CD14-positive monocyte (primary cell): Measurements from ENCODE around the gene FBXO24. TPM values are rescaled to one million over a fixed set of nuclear protein-coding genes. Genes with fewer than 3 reads are reported as not detected.
"Not testable (repeated sequence)": the region's sequence is repeated elsewhere in the genome, so short reads cannot be mapped to it uniquely, and the experiment has no call there.

ENCODE experiments used
- DNase-seq, 3 donors: peaks; one replicate each; pipeline ENCODE4 v3.0.0-alpha.2; 2011 to 2022
- H2AFZ ChIP-seq: 2 replicates; pipeline ENCODE4 v1.6.0; 2012; ENCODE audit warnings: mild to moderate bottlenecking, low read depth, low read length, inconsistent platforms; ENCODE audit not compliant: insufficient read depth, poor library complexity, severe bottlenecking
- H3K27ac ChIP-seq, 2 donors: 1 replicate in 1 of 2; 2 replicates in 1 of 2; pipeline ENCODE4 v1.5.1; 2012 to 2013; ENCODE audit warnings: low read length in 2 of 2, control low read depth in 1 of 2, inconsistent platforms in 1 of 2, low read depth in 1 of 2, mild to moderate bottlenecking in 1 of 2
- H3K27me3 ChIP-seq, 2 donors: one replicate each; pipeline versions ENCODE4 v1.6.0 to v1.6.1; 2011 to 2013; ENCODE audit warnings: low read length in 2 of 2; ENCODE audit not compliant: control insufficient read depth in 2 of 2, insufficient read depth in 2 of 2
- H3K36me3 ChIP-seq, 2 donors: replicated peaks in 1 of 2; 1 replicate in 1 of 2; 2 replicates in 1 of 2; pipeline versions ENCODE4 v1.5.1 to v1.6.1; 2012 to 2013; ENCODE audit warnings: low read length in 2 of 2, control low read depth in 1 of 2, inconsistent platforms in 1 of 2, mild to moderate bottlenecking in 1 of 2; ENCODE audit not compliant: insufficient read depth in 2 of 2, control insufficient read depth in 1 of 2
- H3K4me1 ChIP-seq, 2 donors: 1 replicate in 1 of 2; 2 replicates in 1 of 2; pipeline versions ENCODE4 v1.5.1 to v1.6.1; 2012 to 2013; ENCODE audit warnings: low read length in 2 of 2, control low read depth in 1 of 2, inconsistent platforms in 1 of 2, mild to moderate bottlenecking in 1 of 2, moderate library complexity in 1 of 2; ENCODE audit not compliant: insufficient read depth in 2 of 2, control insufficient read depth in 1 of 2
- H3K4me2 ChIP-seq: replicated peaks from 2 replicates; pipeline ENCODE3; 2012; ENCODE audit warnings: low read length, moderate library complexity, mild to moderate bottlenecking; ENCODE audit not compliant: poor library complexity, severe bottlenecking; ENCODE audit errors: extremely low read depth
- H3K4me3 ChIP-seq, 3 experiments: fragments of 200-600 bp in 1 of 3; sonication (generic) in 1 of 3; replicated peaks in 1 of 3; 1 replicate in 2 of 3; 2 replicates in 1 of 3; pipeline ENCODE4 v1.5.1; 2011 to 2013; ENCODE audit warnings: low read length in 3 of 3, mild to moderate bottlenecking in 3 of 3, control low read depth in 2 of 3, low read depth in 2 of 3, inconsistent platforms in 1 of 3, moderate library complexity in 1 of 3
- H3K79me2 ChIP-seq: 2 replicates; pipeline ENCODE4 v1.6.0; 2012; ENCODE audit warnings: mild to moderate bottlenecking, control low read depth, inconsistent platforms, low read length, moderate library complexity; ENCODE audit not compliant: insufficient read depth
- H3K9ac ChIP-seq: 2 replicates; pipeline ENCODE4 v1.6.0; 2017; ENCODE audit warnings: low read length, mild to moderate bottlenecking; ENCODE audit not compliant: insufficient read depth, poor library complexity, severe bottlenecking
- H3K9me3 ChIP-seq, 2 donors: replicated peaks in 1 of 2; 1 replicate in 1 of 2; 2 replicates in 1 of 2; pipeline versions ENCODE4 v1.5.1 to v1.6.1; 2012 to 2013; ENCODE audit warnings: low read length in 2 of 2, control low read depth in 1 of 2; ENCODE audit not compliant: control insufficient read depth in 1 of 2, insufficient read depth in 1 of 2
- H4K20me1 ChIP-seq: 2 replicates; pipeline ENCODE4 v1.6.0; 2012; ENCODE audit warnings: mild to moderate bottlenecking, low read length, control low read depth, moderate library complexity; ENCODE audit not compliant: insufficient read depth
- H3K27ac Mint-ChIP-seq, 7 donors: one replicate each; pipeline ENCODE4 v1.8.0; 2020; ENCODE audit warnings: mild to moderate bottlenecking in 7 of 7, mixed read lengths in 7 of 7, moderate library complexity in 6 of 7, inconsistent platforms in 2 of 7
- H3K27me3 Mint-ChIP-seq, 3 donors: one replicate each; pipeline ENCODE4 v1.8.0; 2021 to 2022; ENCODE audit warnings: low read depth in 3 of 3, mild to moderate bottlenecking in 3 of 3, mixed read lengths in 3 of 3, moderate library complexity in 3 of 3, inconsistent platforms in 1 of 3
- H3K36me3 Mint-ChIP-seq, 2 donors: one replicate each; pipeline ENCODE4 v1.8.0; 2020; ENCODE audit warnings: mixed read lengths in 2 of 2, inconsistent platforms in 1 of 2, mild to moderate bottlenecking in 1 of 2
- H3K4me1 Mint-ChIP-seq: one replicate; pipeline ENCODE4 v1.8.0; 2020; ENCODE audit warnings: mild to moderate bottlenecking, mixed read lengths
- H3K4me3 Mint-ChIP-seq, 2 donors: one replicate each; pipeline ENCODE4 v1.8.0; 2020; ENCODE audit warnings: mild to moderate bottlenecking in 2 of 2, mixed read lengths in 2 of 2, moderate library complexity in 1 of 2
- H3K9me3 Mint-ChIP-seq, 7 donors: one replicate each; pipeline ENCODE4 v1.8.0; 2020 to 2022; ENCODE audit warnings: mixed read lengths in 7 of 7, mild to moderate bottlenecking in 6 of 7, moderate library complexity in 6 of 7, inconsistent platforms in 2 of 7
- CTCF ChIP-seq: fragments of 200-600 bp; IDR thresholded peaks from one replicate; pipeline ENCODE4 v1.8.0; 2022; ENCODE audit warnings: antibody characterized with exemption, mild to moderate bottlenecking
- WGBS: methylation state at CpG from one replicate; pipeline ENCODE4 v1.1.5; 2013; ENCODE audit warnings: missing lambda C conversion rate; ENCODE audit not compliant: insufficient coverage; 5-methylcytosine and 5-hydroxymethylcytosine counted together
- intact Hi-C, 2 donors: fragments of 100-400 bp; cut with micrococcal nuclease; formaldehyde crosslinking; loops; one replicate each; pipeline versions ENCODE4 v1.15.0 to v1.15.1; 2023
- polyA plus RNA-seq, 3 donors: library from polyadenylated mRNA; depleted of rRNA in 1 of 3; unstranded in 2 of 3; stranded (reverse) in 1 of 3; fragments of 300-500 nt in 2 of 3; fragments of >200 nt in 1 of 3; fragmentation: Illumina TruSeq in 2 of 3; gene quantifications; 1 replicate in 2 of 3; 2 replicates in 1 of 3; pipeline ENCODE4 v1.2.3, GENCODE V29; 2012 to 2021

Gene FBXO24
- polyA plus RNA-seq, 3 donors: 0.42 to 1.2 (median 0.69) TPM

- intact Hi-C loops: no loop called here
- Histone ChIP-seq H2AFZ (peak overlapping the region; percentile 96), H3K9me3 (no peaks in the 10 kb centered on the region), H3K79me2 (peaks cover 3% of the 10 kb centered on the region), H3K4me1 (peaks cover 14 to 18% of the 10 kb centered on the region in 2 donors), H4K20me1 (no peaks in the 10 kb centered on the region), H3K27ac (no peak overlapping the region), H3K27me3 (no peaks in the 10 kb centered on the region), H3K9ac (peak overlapping the region; percentile 61), H3K4me3 (peak overlapping the region in 1 of 3 experiments; percentile 85), H3K36me3 (no peaks in the 10 kb centered on the region), H3K4me2 (peak overlapping the region; percentile 93)
- H3K9me3 Mint-ChIP-seq: peaks cover 0 to 2% (median 0%) of the 10 kb centered on the region in 7 donors
- H3K36me3 Mint-ChIP-seq: no peaks in the 10 kb centered on the region
- 80% methylated on average over 3 of the region's 6 CpGs for WGBS
- no peak overlapping the region for H3K27ac Mint-ChIP-seq
- TF ChIP-seq CTCF: no peak
- no peak for DNase-seq
- peak overlapping the region; percentile 91 to 93 for H3K4me3 Mint-ChIP-seq
- peaks cover 0 to 5% (median 0%) of the 10 kb centered on the region in 3 donors for H3K27me3 Mint-ChIP-seq
- peaks cover 13% of the 10 kb centered on the region for H3K4me1 Mint-ChIP-seq
Measured at GRCh38 chr7:100540073-100540723, 45.9 kb upstream of the FBXO24 start.

GRCh38 chr7:100541309-100541708 lies 44.8 kb upstream of the FBXO24 start:
- intact Hi-C loops, H2AFZ ChIP-seq, H3K4me3 ChIP-seq, H3K79me2 ChIP-seq, H3K27me3 Mint-ChIP-seq, H3K36me3 ChIP-seq, H3K27ac ChIP-seq, H3K4me2 ChIP-seq, H3K27me3 ChIP-seq, H3K9ac ChIP-seq, H3K36me3 Mint-ChIP-seq, H3K9me3 ChIP-seq, H3K9me3 Mint-ChIP-seq, DNase-seq, H3K4me3 Mint-ChIP-seq, H4K20me1 ChIP-seq: not testable (repeated sequence)
- Mint-ChIP-seq H3K4me1 (peaks cover 19% of the 10 kb centered on the region), H3K27ac (peak overlapping the region in 1 of 7 donors; percentile 63)
- peaks cover 14 to 23% of the 10 kb centered on the region in 2 donors for H3K4me1 ChIP-seq
- WGBS: 53% methylated on average over 4 of the region's 7 CpGs
